ENCODE results near the gene GABBR2. TPM values are rescaled to one million over a fixed set of nuclear protein-coding genes. Genes with fewer than 3 reads are reported as not detected.

Gene GABBR2
- total and polyA plus RNA-seq, 2 of the 8 experiments (the other 6 are each of a cell fraction or from before 2014, with no cell fraction given) = 0.50 to 1.2 TPM

GRCh38 chr9:98342820-98343210 is 365.9 kb downstream of the GABBR2 start:
- Histone ChIP-seq H3K79me2 (ENCODE audit: control insufficient read depth in 1 of 2, insufficient read depth in 2 of 2, low read length in 2 of 2) (no peaks in the 10 kb centered on the region), H3K4me2 (ENCODE audit: insufficient read depth in 1 of 2, low read depth in 2 of 2, low read length in 2 of 2) (no peak overlapping the region), H3K27me3 (replicated peaks in 1 of 4; ENCODE audit: control insufficient read depth in 3 of 4, extremely low read depth in 1 of 4, insufficient read depth in 3 of 4, low read length in 3 of 4) (no peaks in the 10 kb centered on the region), H2AK5ac (ENCODE audit: low read depth, low read length) (no peak overlapping the region), H3K23ac (ENCODE audit: insufficient read length) (no peak overlapping the region), H2BK20ac (ENCODE audit: low read length) (no peak overlapping the region), H2BK15ac (ENCODE audit: low read length) (no peak overlapping the region), H3K79me1 (ENCODE audit: low read depth, low read length) (no peaks in the 10 kb centered on the region), H2BK120ac (replicated peaks; ENCODE audit: low read depth, low read length) (no peak overlapping the region), H3K27ac (ENCODE audit: low read depth, low read length) (no peak overlapping the region), H4K5ac (ENCODE audit: insufficient read length, low read depth, low read length) (no peak overlapping the region), H3K4me3 (ENCODE audit: extremely low read depth in 1 of 4, insufficient read depth in 2 of 4, low read depth in 3 of 4, low read length in 4 of 4) (no peak overlapping the region), H3K4ac (replicated peaks; ENCODE audit: insufficient read length, low read depth, low read length) (no peak overlapping the region), H3K18ac (ENCODE audit: extremely low read depth, low read length) (no peak overlapping the region), H4K91ac (replicated peaks; ENCODE audit: insufficient read length, low read length) (no peak overlapping the region), H2AFZ (ENCODE audit: low read length) (no peak overlapping the region), H3K9me3 (ENCODE audit: insufficient read depth in 2 of 2, low read depth in 1 of 2, low read length in 1 of 2) (no peaks in the 10 kb centered on the region), H3K9ac (replicated peaks in 1 of 4; ENCODE audit: extremely low read depth in 1 of 4, low read depth in 3 of 4, low read length in 3 of 4) (no peak overlapping the region), H2BK5ac (ENCODE audit: low read depth, low read length) (no peak overlapping the region), H3K36me3 (ENCODE audit: control insufficient read depth in 2 of 4, insufficient read depth in 4 of 4, low read length in 3 of 4) (no peaks in the 10 kb centered on the region), H3K23me2 (ENCODE audit: low read depth, low read length) (no peaks in the 10 kb centered on the region; the same call in 1 of the 2 replicates), H4K8ac (ENCODE audit: extremely low read depth, insufficient read depth, low read length) (no peak overlapping the region), H2BK12ac (ENCODE audit: low read depth, low read length) (no peak overlapping the region), H4K20me1 (replicated peaks in 1 of 2; ENCODE audit: control insufficient read depth in 1 of 2, insufficient read depth in 2 of 2, low read length in 2 of 2) (no peaks in the 10 kb centered on the region), H3K14ac (ENCODE audit: insufficient read length) (no peak overlapping the region), H3K4me1 (replicated peaks in 1 of 4; ENCODE audit: control insufficient read depth in 3 of 4, insufficient read depth in 4 of 4, low read length in 3 of 4) (no peaks in the 10 kb centered on the region), H3K56ac (replicated peaks; ENCODE audit: insufficient read length, low read depth, low read length) (no peak overlapping the region)
- POLR2A ChIA-PET (ENCODE audit: partially characterized antibody) = no interaction called here
- DNase-seq (ENCODE audit: low read depth in 1 of 2, low spot score in 2 of 2) = no peak
- CTCF ChIA-PET (ENCODE audit: partially characterized antibody) = interaction anchor here (0.9 kb wide), 1 partner anchor 342 kb away, joined by 3 read pairs; no protein-coding TSS in a partner anchor
- no peak for FAIRE-seq
- no peak for TF ChIP-seq GTF2F1 (IDR thresholded peaks at IDR 0.05; ENCODE audit: borderline replicate concordance, low read depth, low read length)
- no peak for TF ChIP-seq YY1 (IDR thresholded peaks at IDR 0.05; ENCODE audit: low read depth, low read length)
- no peak for TF ChIP-seq SP4 (IDR thresholded peaks at IDR 0.05; ENCODE audit: low read length)
- TF ChIP-seq RXRA (IDR thresholded peaks at IDR 0.05; ENCODE audit: insufficient read depth, low read depth, low read length) = no peak
- no peak for TF ChIP-seq SIX5 (IDR thresholded peaks at IDR 0.05; ENCODE audit: low read depth, low read length)
- TF ChIP-seq BRCA1 (IDR thresholded peaks at IDR 0.05; ENCODE audit: low read depth, low read length) = no peak
- TF ChIP-seq GABPA (IDR thresholded peaks at IDR 0.05; ENCODE audit: borderline replicate concordance, insufficient read depth, low read length) = no peak
- no peak for TF ChIP-seq KDM5A (IDR thresholded peaks at IDR 0.05; ENCODE audit: low read length)
- no peak for TF ChIP-seq CEBPB (IDR thresholded peaks at IDR 0.05; ENCODE audit: low read depth, low read length)
- no peak for TF ChIP-seq POLR2A (IDR thresholded peaks at IDR 0.05; ENCODE audit: control extremely low read depth in 1 of 2, low read depth in 2 of 2, low read length in 2 of 2)
- TF ChIP-seq NRF1 (IDR thresholded peaks at IDR 0.05; ENCODE audit: low read depth, low read length) = no peak
- WGBS, 2 experiments (ENCODE audit: extremely low coverage in 1 of 2, insufficient coverage in 1 of 2, insufficient read length in 1 of 2, insufficient replicate concordance in 2 of 2, low coverage in 1 of 2, low lambda C conversion rate in 2 of 2, missing lambda C conversion rate in 1 of 2) = 86% methylated on average over 2 of the region's 2 CpGs; no CpG with 5 or more reads in 1 of the 2 experiments

Measured in H1 (cell line).